CD4-positive, alpha-beta T cell treated with Interferon gamma for 1 hour (primary cell): ENCODE data around the gene ZFYVE28.
"Not testable (repeated sequence)": the region's sequence is repeated elsewhere in the genome, so short reads cannot be mapped to it uniquely, and the experiment has no call there.

Experiments used
- DNase-seq: peaks from one replicate; pipeline ENCODE4 v3.0.0-alpha.2; 2020

Gene ZFYVE28

GRCh38 chr4:2417765-2418649 is at the start of gene ZFYVE28:
Gene ZFYVE28, minus strand, starts transcription at chr4:2418645. Its CDS starts 322 bp downstream, at chr4:2418323.
- DNase-seq = no peak

GRCh38 chr4:2465544-2465943 is 47.1 kb upstream of the ZFYVE28 start:
- not testable (repeated sequence) for DNase-seq

GRCh38 chr4:2465032-2465431 is 46.6 kb upstream of the ZFYVE28 start:
- no peak for DNase-seq

- DNase-seq = no peak
These were observed 44.7 kb upstream of the ZFYVE28 start for GRCh38 chr4:2462992-2463762.

GRCh38 chr4:2462218-2462991 is 44.0 kb upstream of the ZFYVE28 start:
- peak; percentile 66 for DNase-seq

- no peak for DNase-seq
These were observed 43.0 kb upstream of the ZFYVE28 start for GRCh38 chr4:2461246-2461960.

- DNase-seq = no peak
These were observed 41.3 kb upstream of the ZFYVE28 start for GRCh38 chr4:2459589-2460349.

GRCh38 chr4:2458546-2459491 is 40.4 kb upstream of the ZFYVE28 start:
- DNase-seq = no peak

- DNase-seq = no peak
These were observed 39.2 kb upstream of the ZFYVE28 start for GRCh38 chr4:2457481-2458295.

- DNase-seq = no peak
These were observed 33.7 kb upstream of the ZFYVE28 start for GRCh38 chr4:2451821-2452785.

GRCh38 chr4:2451036-2451520 is 32.6 kb upstream of the ZFYVE28 start:
- DNase-seq = no peak

- no peak for DNase-seq
These were observed 32.1 kb upstream of the ZFYVE28 start for GRCh38 chr4:2450394-2451035.

GRCh38 chr4:2449511-2450392 is 31.3 kb upstream of the ZFYVE28 start:
- no peak for DNase-seq

- no peak for DNase-seq
These were observed 30.6 kb upstream of the ZFYVE28 start for GRCh38 chr4:2449051-2449450.

GRCh38 chr4:2448589-2448988 is 30.1 kb upstream of the ZFYVE28 start:
- no peak for DNase-seq
